H1 (cell line): ENCODE measurements around the gene BAIAP2.

ENCODE experiments used
- CHD1 ChIP-seq: IDR thresholded peaks from 2 replicates; pipeline ENCODE4 v1.6.1; 2012; ENCODE audit warnings: low read depth, low read length, improper control_type of control experiment
- EP300 ChIP-seq, 2 experiments: IDR thresholded peaks; 1 replicate in 1 of 2; 2 replicates in 1 of 2; pipeline ENCODE4 v1.6.1; 2011 to 2012; ENCODE audit warnings: low read depth in 2 of 2, low read length in 2 of 2, mild to moderate bottlenecking in 2 of 2, borderline replicate concordance in 1 of 2, inconsistent platforms in 1 of 2, moderate library complexity in 1 of 2
- EZH2 ChIP-seq: fragments of 200-600 bp; sonication (generic); IDR thresholded peaks from 2 replicates; pipeline ENCODE4 v1.7.1; 2012; ENCODE audit warnings: low read depth, mild to moderate bottlenecking, moderate library complexity, low read length, inconsistent platforms; ENCODE audit not compliant: severe bottlenecking
- HDAC6 ChIP-seq: IDR thresholded peaks from one replicate; pipeline ENCODE4 v1.7.1; 2012; ENCODE audit warnings: low read depth, mild to moderate bottlenecking, inconsistent platforms, low read length, moderate library complexity
- KDM4A ChIP-seq: IDR thresholded peaks from one replicate; pipeline ENCODE4 v1.7.1; 2012; ENCODE audit warnings: low read depth, mild to moderate bottlenecking, moderate library complexity, low read length, inconsistent platforms; ENCODE audit not compliant: severe bottlenecking
- POLR2A ChIP-seq, 2 experiments: IDR thresholded peaks; 1 replicate in 1 of 2; 2 replicates in 1 of 2; pipeline ENCODE4 v1.6.1; 2011; ENCODE audit warnings: low read depth in 2 of 2, low read length in 2 of 2, mild to moderate bottlenecking in 2 of 2; ENCODE audit errors: control extremely low read depth in 1 of 2
- POLR2AphosphoS5 ChIP-seq: IDR thresholded peaks from 2 replicates; pipeline ENCODE4 v1.6.1; 2011; ENCODE audit warnings: low read depth, low read length
- POU5F1 ChIP-seq: IDR thresholded peaks from 2 replicates; pipeline ENCODE4 v1.6.1; 2011; ENCODE audit warnings: low read depth, mild to moderate bottlenecking, low read length, moderate library complexity
- RNF2 ChIP-seq: fragments of 200-900, 300-1000 bp; sonication (generic); IDR thresholded peaks from 2 replicates; pipeline ENCODE4 v1.7.1; 2016; ENCODE audit warnings: borderline replicate concordance, low read depth, mild to moderate bottlenecking, antibody characterized with exemption, low read length; ENCODE audit not compliant: poor library complexity, severe bottlenecking; ENCODE audit errors: missing control alignments
- SRF ChIP-seq: IDR thresholded peaks from 2 replicates; pipeline ENCODE4 v1.6.1; 2011; ENCODE audit warnings: mild to moderate bottlenecking, low read depth, low read length, moderate library complexity
- YY1 ChIP-seq: IDR thresholded peaks from 2 replicates; pipeline ENCODE4 v1.6.1; 2011; ENCODE audit warnings: low read depth, mild to moderate bottlenecking, low read length
- TF ChIP-seq, protein P1 (sequence below), 3 experiments: IDR thresholded peaks; 1 replicate in 2 of 3; 2 replicates in 1 of 3; pipeline versions ENCODE4 v1.5.1 to v1.6.1; 2011; ENCODE audit warnings: low read length in 3 of 3, mild to moderate bottlenecking in 3 of 3, inconsistent platforms in 2 of 3, low read depth in 1 of 3, moderate library complexity in 1 of 3; ENCODE audit not compliant: insufficient read depth in 1 of 3; ENCODE audit errors: control extremely low read depth in 1 of 3
- TF ChIP-seq, protein P2 (sequence below): IDR thresholded peaks from 2 replicates; pipeline ENCODE4 v1.6.1; 2012; ENCODE audit warnings: inconsistent platforms

DNA sequence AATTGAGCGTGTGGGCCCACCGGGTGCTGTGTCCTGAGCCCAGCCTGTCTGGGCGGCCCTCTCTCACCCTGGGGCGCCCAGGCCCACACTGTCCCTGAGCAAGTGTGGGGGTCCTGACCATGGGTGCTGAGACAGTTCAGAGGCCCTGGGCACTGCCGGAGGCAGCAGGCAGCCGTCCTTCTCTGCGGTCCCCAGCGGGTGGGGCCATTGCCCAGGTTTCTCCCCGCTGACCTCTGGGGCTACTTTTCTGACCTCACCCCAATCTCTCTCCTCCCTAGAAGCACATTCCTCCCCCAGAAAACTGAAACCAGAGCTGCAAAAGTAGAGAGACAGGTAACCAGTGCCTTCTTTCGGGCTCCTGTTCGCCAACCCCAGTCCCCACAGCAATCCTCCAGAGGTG is 94.3 kb downstream of the BAIAP2 start:
- TF ChIP-seq POLR2A (IDR thresholded peaks at IDR 0.05; ENCODE audit: control extremely low read depth in 1 of 2, low read depth in 2 of 2, low read length in 2 of 2): no peak
- no peak for TF ChIP-seq EP300 (IDR thresholded peaks at IDR 0.05; ENCODE audit: borderline replicate concordance in 1 of 2, low read depth in 2 of 2, low read length in 2 of 2)
- no peak for TF ChIP-seq POU5F1
- TF ChIP-seq, protein P1, sequence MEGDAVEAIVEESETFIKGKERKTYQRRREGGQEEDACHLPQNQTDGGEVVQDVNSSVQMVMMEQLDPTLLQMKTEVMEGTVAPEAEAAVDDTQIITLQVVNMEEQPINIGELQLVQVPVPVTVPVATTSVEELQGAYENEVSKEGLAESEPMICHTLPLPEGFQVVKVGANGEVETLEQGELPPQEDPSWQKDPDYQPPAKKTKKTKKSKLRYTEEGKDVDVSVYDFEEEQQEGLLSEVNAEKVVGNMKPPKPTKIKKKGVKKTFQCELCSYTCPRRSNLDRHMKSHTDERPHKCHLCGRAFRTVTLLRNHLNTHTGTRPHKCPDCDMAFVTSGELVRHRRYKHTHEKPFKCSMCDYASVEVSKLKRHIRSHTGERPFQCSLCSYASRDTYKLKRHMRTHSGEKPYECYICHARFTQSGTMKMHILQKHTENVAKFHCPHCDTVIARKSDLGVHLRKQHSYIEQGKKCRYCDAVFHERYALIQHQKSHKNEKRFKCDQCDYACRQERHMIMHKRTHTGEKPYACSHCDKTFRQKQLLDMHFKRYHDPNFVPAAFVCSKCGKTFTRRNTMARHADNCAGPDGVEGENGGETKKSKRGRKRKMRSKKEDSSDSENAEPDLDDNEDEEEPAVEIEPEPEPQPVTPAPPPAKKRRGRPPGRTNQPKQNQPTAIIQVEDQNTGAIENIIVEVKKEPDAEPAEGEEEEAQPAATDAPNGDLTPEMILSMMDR (IDR thresholded peaks at IDR 0.05; ENCODE audit: control extremely low read depth in 1 of 3, insufficient read depth in 1 of 3, low read depth in 1 of 3, low read length in 3 of 3): peak; percentile 53 to 64 (median 62)
- TF ChIP-seq POLR2AphosphoS5: no peak
- TF ChIP-seq SRF: no peak
- TF ChIP-seq, protein P2, sequence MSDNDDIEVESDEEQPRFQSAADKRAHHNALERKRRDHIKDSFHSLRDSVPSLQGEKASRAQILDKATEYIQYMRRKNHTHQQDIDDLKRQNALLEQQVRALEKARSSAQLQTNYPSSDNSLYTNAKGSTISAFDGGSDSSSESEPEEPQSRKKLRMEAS: no peak
- TF ChIP-seq KDM4A: no peak
- TF ChIP-seq EZH2: no peak
- no peak for TF ChIP-seq CHD1
- TF ChIP-seq HDAC6: no peak
- TF ChIP-seq YY1: no peak
- TF ChIP-seq RNF2: no peak
